OCI-LY1 (cell line): ENCODE results near the gene FANCG.

Experiments
- CTCF ChIP-seq: fragments of 200-600 bp; sonication (generic), shearing (Covaris generic); IDR thresholded peaks from 2 replicates; pipeline ENCODE4 v1.5.1; 2017; ENCODE audit warnings: mild to moderate bottlenecking, antibody characterized with exemption, low read length, moderate library complexity, mixed read lengths
- EZH2 ChIP-seq: fragments of 200-600 bp; sonication (generic), shearing (Covaris generic); IDR thresholded peaks from 2 replicates; pipeline ENCODE4 v1.8.0; 2017; ENCODE audit warnings: borderline replicate concordance, mixed run types, mild to moderate bottlenecking, antibody characterized with exemption, low read length, moderate library complexity, mixed read lengths

GRCh38 chr9:35108461-35108860, 28.7 kb upstream of the FANCG start:
- no peak for TF ChIP-seq CTCF
- no peak for TF ChIP-seq EZH2
